CD4-positive, alpha-beta T cell treated with Interleukin-15 for 4 hours (primary cell): ENCODE results near the gene TRH.
A peak's percentile ranks its signal among the peaks of the same experiment; 100 is the strongest.
"Not testable (repeated sequence)": the region's sequence is repeated elsewhere in the genome, so short reads cannot be mapped to it uniquely, and the experiment has no call there.

Experiments
- DNase-seq: peaks from one replicate; pipeline ENCODE4 v3.0.0-alpha.2; 2020; ENCODE audit warnings: low spot score

The TRH gene

GRCh38 chr3:129965937-129966336, 8.6 kb upstream of the TRH start:
- DNase-seq, result no peak

GRCh38 chr3:129966876-129967275, 7.6 kb upstream of the TRH start:
- DNase-seq, result no peak

GRCh38 chr3:129967761-129968160, 6.8 kb upstream of the TRH start:
- DNase-seq, result no peak

- DNase-seq, result no peak
Measured at GRCh38 chr3:129971351-129972052, 3.0 kb upstream of the TRH start.

- DNase-seq, result no peak
Measured at GRCh38 chr3:129972301-129972700, 2.2 kb upstream of the TRH start.

- no peak for DNase-seq
Measured at GRCh38 chr3:129973853-129974563, 512 bp upstream of the TRH start.

- no peak for DNase-seq
Measured at GRCh38 chr3:129974833-129975704, 549 bp downstream of the TRH start.

GRCh38 chr3:129975705-129976048, 1.2 kb downstream of the TRH start:
- DNase-seq, result no peak

- no peak for DNase-seq
Measured at GRCh38 chr3:129976286-129976685, 1.8 kb downstream of the TRH start.

- no peak for DNase-seq
Measured at GRCh38 chr3:129978123-129978522, 3.6 kb downstream of the TRH start.

- DNase-seq, result no peak
Measured at GRCh38 chr3:129979905-129980304, 5.4 kb downstream of the TRH start.

- no peak for DNase-seq
Measured at GRCh38 chr3:129983561-129983960, 9.0 kb downstream of the TRH start.

GRCh38 chr3:129984125-129984524, 9.6 kb downstream of the TRH start:
- no peak for DNase-seq

- no peak for DNase-seq
Measured at GRCh38 chr3:129985113-129985512, 10.6 kb downstream of the TRH start.

GRCh38 chr3:129988429-129988828, 13.9 kb downstream of the TRH start:
- no peak for DNase-seq

- DNase-seq, result no peak
Measured at GRCh38 chr3:129989414-129989813, 14.9 kb downstream of the TRH start.

- no peak for DNase-seq
Measured at GRCh38 chr3:129992781-129993180, 18.3 kb downstream of the TRH start.

- no peak for DNase-seq
Measured at GRCh38 chr3:129994883-129995559, 20.5 kb downstream of the TRH start.

GRCh38 chr3:129996073-129996472, 21.6 kb downstream of the TRH start:
- no peak for DNase-seq

GRCh38 chr3:129999176-129999575, 24.7 kb downstream of the TRH start:
- DNase-seq, result not testable (repeated sequence)

GRCh38 chr3:130002666-130003598, 28.4 kb downstream of the TRH start:
- peak; percentile 57 for DNase-seq
